Measurements from ENCODE around the gene CBR4. TPM values are rescaled to one million over a fixed set of nuclear protein-coding genes. Genes with fewer than 3 reads are reported as not detected.

CBR4 gene
- 10 to 100 TPM; 17.6 to 18.1 TPM for total RNA-seq
- polyA plus RNA-seq (ENCODE audit: insufficient read length in 6 of 6): 10 to 100 TPM; 28.5 to 34.9 (median 33.5) TPM
- long read RNA-seq, donor 1, partial matches to known transcripts: 72 of 111 reads
- long read RNA-seq, donor 1, other reads (novel, unspliced or antisense): 34 of 111 reads
- long read RNA-seq, donor 2, transcript CBR4-201 (5 exons, 3,443 nt): major isoform, 5 of 20 reads
- long read RNA-seq, donor 2, partial matches to known transcripts: 15 of 20 reads
- long read RNA-seq, donor 2, other reads (novel, unspliced or antisense): 0 of 20 reads
- long read RNA-seq, donor 3, partial matches to known transcripts: 13 of 18 reads
- long read RNA-seq, donor 3, other reads (novel, unspliced or antisense): 0 of 18 reads
- long read RNA-seq, donor 4, partial matches to known transcripts: 2 of 6 reads
- long read RNA-seq, donor 4, other reads (novel, unspliced or antisense): 3 of 6 reads
- long read RNA-seq, donor 5, partial matches to known transcripts: 5 of 9 reads
- long read RNA-seq, donor 5, other reads (novel, unspliced or antisense): 0 of 9 reads
- long read RNA-seq, donor 6, partial matches to known transcripts: 0 of 4 reads
- long read RNA-seq, donor 6, other reads (novel, unspliced or antisense): 0 of 4 reads
- long read RNA-seq, donor 7, partial matches to known transcripts: 15 of 17 reads
- long read RNA-seq, donor 7, other reads (novel, unspliced or antisense): 0 of 17 reads
- long read RNA-seq, donor 8, partial matches to known transcripts: 48 of 53 reads
- long read RNA-seq, donor 8, other reads (novel, unspliced or antisense): 0 of 53 reads
- long read RNA-seq, donor 9: 0 reads
- long read RNA-seq, donor 10, partial matches to known transcripts: 0 of 6 reads
- long read RNA-seq, donor 10, other reads (novel, unspliced or antisense): 4 of 6 reads
- long read RNA-seq, donor 11, transcript CBR4-201 (5 exons, 3,443 nt): major isoform, 11 of 346 reads
- long read RNA-seq, donor 11, partial matches to known transcripts: 315 of 346 reads
- long read RNA-seq, donor 11, other reads (novel, unspliced or antisense): 18 of 346 reads
- long read RNA-seq, donor 12, transcript CBR4-201 (5 exons, 3,443 nt): major isoform, 6 of 41 reads
- long read RNA-seq, donor 12, partial matches to known transcripts: 34 of 41 reads
- long read RNA-seq, donor 12, other reads (novel, unspliced or antisense): 0 of 41 reads

GRCh38 chr4:169010125-169011023 is at the start of gene CBR4:
Gene CBR4, minus strand, starts transcription at chr4:169010255. Its CDS starts 166 bp downstream, at chr4:169010089.
- Histone ChIP-seq H3K9me3 (no peaks in the 10 kb centered on the region), H3K27ac (peak within 1 kb of the TSS; percentile 95 to 97), H3K4me1 (peaks cover 9 to 31% of the 10 kb centered on the region in 2 donors), H3K36me3 (peaks cover 0 to 11% of the 10 kb centered on the region in 2 donors), H3K27me3 (no peaks in the 10 kb centered on the region), H3K4me3 (peak within 1 kb of the TSS; percentile 49 to 68)
- TF ChIP-seq CTCF (IDR thresholded peaks at IDR 0.05): peak; percentile 24 to 59
- DNase-seq: peak; percentile 98 to 100 (median 100)
- intact Hi-C loops (cut with DNase I): loop anchor here in 1 of 2 donors (5.0 kb wide), 1 partner anchor 467 kb away; no protein-coding TSS in a partner anchor
- ATAC-seq: peak; percentile 98

- DNase-seq (no peak), ATAC-seq (no peak)
- H3K4me3 ChIP-seq: no peak overlapping the region
- no peaks in the 10 kb centered on the region for H3K27me3 ChIP-seq
- intact Hi-C loops (cut with DNase I): no loop called here
- no peaks in the 10 kb centered on the region for H3K9me3 ChIP-seq
- H3K4me1 ChIP-seq: peaks cover 0 to 10% of the 10 kb centered on the region in 2 donors
- H3K27ac ChIP-seq: peak overlapping the region; percentile 33 to 60
- H3K36me3 ChIP-seq: no peaks in the 10 kb centered on the region
- TF ChIP-seq CTCF (IDR thresholded peaks at IDR 0.05): no peak
Measured at GRCh38 chr4:169059306-169060211, 49.5 kb upstream of the CBR4 start.

- Histone ChIP-seq H3K27me3 (no peaks in the 10 kb centered on the region), H3K27ac (no peak overlapping the region), H3K4me1 (peaks cover 0 to 10% of the 10 kb centered on the region in 2 donors), H3K4me3 (no peak overlapping the region), H3K36me3 (no peaks in the 10 kb centered on the region), H3K9me3 (no peaks in the 10 kb centered on the region)
- DNase-seq (no peak), ATAC-seq (no peak)
- intact Hi-C loops (cut with DNase I): no loop called here
- TF ChIP-seq CTCF (IDR thresholded peaks at IDR 0.05): no peak
Measured at GRCh38 chr4:169058312-169058711, 48.3 kb upstream of the CBR4 start.

- no peak for DNase-seq
- Histone ChIP-seq H3K36me3 (no peaks in the 10 kb centered on the region), H3K4me3 (no peak overlapping the region), H3K27ac (no peak overlapping the region), H3K4me1 (peaks cover 0 to 11% of the 10 kb centered on the region in 2 donors), H3K27me3 (no peaks in the 10 kb centered on the region), H3K9me3 (no peaks in the 10 kb centered on the region)
- no peak for TF ChIP-seq CTCF (IDR thresholded peaks at IDR 0.05)
- no peak for ATAC-seq
- intact Hi-C loops (cut with DNase I): no loop called here
Measured at GRCh38 chr4:169054879-169055278, 44.8 kb upstream of the CBR4 start.
